ENCODE measurements around the gene LHFPL6.
"Not testable (repeated sequence)": the region's sequence is repeated elsewhere in the genome, so short reads cannot be mapped to it uniquely, and the experiment has no call there.

Gene LHFPL6

GRCh38 chr13:39341251-39341650 is 261.7 kb downstream of the LHFPL6 start:
- H3K18ac ChIP-seq (ENCODE audit: low read length), result no peak overlapping the region
- WGBS (ENCODE audit: extremely low coverage, insufficient coverage, insufficient read length), result no CpG with 5 or more reads among the region's 1 CpG
- no peaks in the 10 kb centered on the region for H3K79me2 ChIP-seq (ENCODE audit: control insufficient read depth, insufficient read depth, low read length, poor library complexity)
- H4K91ac ChIP-seq (ENCODE audit: low read depth, low read length), result no peak overlapping the region
- no peak overlapping the region for H3K27ac ChIP-seq (ENCODE audit: low read depth, low read length)
- no peak for DNase-seq
- H3K79me1 ChIP-seq (ENCODE audit: low read length), result no peaks in the 10 kb centered on the region
- no peak overlapping the region for H3K14ac ChIP-seq (ENCODE audit: low read length)
- H3K27me3 ChIP-seq (ENCODE audit: insufficient read depth, low read length), result no peaks in the 10 kb centered on the region
- no peak overlapping the region for H3K4ac ChIP-seq (ENCODE audit: low read depth, low read length)
- H3K4me3 ChIP-seq (ENCODE audit: low read depth, low read length), result no peak overlapping the region
- H3K9me3 ChIP-seq (ENCODE audit: insufficient read depth, low read depth, low read length), result no peaks in the 10 kb centered on the region
- H3K9ac ChIP-seq (ENCODE audit: low read length), result no peak overlapping the region
- H3K23ac ChIP-seq (ENCODE audit: low read length), result no peak overlapping the region
- H2AFZ ChIP-seq (ENCODE audit: insufficient read depth, low read length, poor library complexity), result no peak overlapping the region
- H2BK120ac ChIP-seq (ENCODE audit: insufficient read depth, low read length, poor library complexity), result no peak overlapping the region
- no peak overlapping the region for H2BK12ac ChIP-seq (ENCODE audit: low read length)
- H3K4me2 ChIP-seq (ENCODE audit: low read length), result no peak overlapping the region
- H4K8ac ChIP-seq (ENCODE audit: low read depth, low read length), result no peak overlapping the region
- H2AK5ac ChIP-seq (ENCODE audit: low read length), result no peak overlapping the region
- no peaks in the 10 kb centered on the region for H3K4me1 ChIP-seq (ENCODE audit: control insufficient read depth in 1 of 2, insufficient read depth in 2 of 2, low read length in 2 of 2)
- no peaks in the 10 kb centered on the region for H3K36me3 ChIP-seq (ENCODE audit: control insufficient read depth in 1 of 2, insufficient read depth in 2 of 2, low read length in 2 of 2)
- no peak overlapping the region for H4K12ac ChIP-seq (ENCODE audit: low read depth, low read length)
- H2BK5ac ChIP-seq (ENCODE audit: low read depth, low read length, poor library complexity), result no peak overlapping the region

DNA sequence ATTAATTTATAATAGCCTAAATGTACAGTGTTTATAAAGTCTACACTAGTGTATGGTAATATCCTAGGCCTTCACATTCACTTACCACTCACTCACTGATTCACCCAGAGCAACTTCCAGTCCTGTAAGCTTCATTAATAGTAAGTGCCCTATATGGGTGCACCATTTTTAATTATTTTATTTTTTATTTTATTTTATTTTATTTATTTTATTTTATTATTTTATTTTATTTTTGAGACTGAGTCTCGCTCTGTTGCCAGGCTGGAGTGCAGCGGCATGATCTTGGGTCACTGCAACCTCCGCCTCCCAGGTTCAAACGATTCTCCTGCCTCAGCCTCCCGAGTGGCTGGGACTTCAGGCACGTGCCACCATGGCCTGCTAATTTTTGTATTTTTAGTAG is 264.9 kb downstream of the LHFPL6 start:
- not testable (repeated sequence) for H3K4me2 ChIP-seq (ENCODE audit: low read length); H4K8ac ChIP-seq (ENCODE audit: low read depth, low read length); H3K27ac ChIP-seq (ENCODE audit: low read depth, low read length); H2AK5ac ChIP-seq (ENCODE audit: low read length); H3K79me2 ChIP-seq (ENCODE audit: control insufficient read depth, insufficient read depth, low read length, poor library complexity); H3K4ac ChIP-seq (ENCODE audit: low read depth, low read length); H2BK5ac ChIP-seq (ENCODE audit: low read depth, low read length, poor library complexity); H3K27me3 ChIP-seq (ENCODE audit: insufficient read depth, low read length); H3K23ac ChIP-seq (ENCODE audit: low read length); H3K18ac ChIP-seq (ENCODE audit: low read length); H3K36me3 ChIP-seq (ENCODE audit: control insufficient read depth in 1 of 2, insufficient read depth in 2 of 2, low read length in 2 of 2); H4K12ac ChIP-seq (ENCODE audit: low read depth, low read length); H3K9ac ChIP-seq (ENCODE audit: low read length); H2BK12ac ChIP-seq (ENCODE audit: low read length); H2AFZ ChIP-seq (ENCODE audit: insufficient read depth, low read length, poor library complexity); DNase-seq; H3K4me1 ChIP-seq (ENCODE audit: control insufficient read depth in 1 of 2, insufficient read depth in 2 of 2, low read length in 2 of 2); H2BK120ac ChIP-seq (ENCODE audit: insufficient read depth, low read length, poor library complexity); H3K14ac ChIP-seq (ENCODE audit: low read length); H3K9me3 ChIP-seq (ENCODE audit: insufficient read depth, low read depth, low read length); H3K79me1 ChIP-seq (ENCODE audit: low read length); H3K4me3 ChIP-seq (ENCODE audit: low read depth, low read length); H4K91ac ChIP-seq (ENCODE audit: low read depth, low read length)
- WGBS (ENCODE audit: extremely low coverage, insufficient coverage, insufficient read length), result no CpG with 5 or more reads among the region's 6 CpGs

DNA sequence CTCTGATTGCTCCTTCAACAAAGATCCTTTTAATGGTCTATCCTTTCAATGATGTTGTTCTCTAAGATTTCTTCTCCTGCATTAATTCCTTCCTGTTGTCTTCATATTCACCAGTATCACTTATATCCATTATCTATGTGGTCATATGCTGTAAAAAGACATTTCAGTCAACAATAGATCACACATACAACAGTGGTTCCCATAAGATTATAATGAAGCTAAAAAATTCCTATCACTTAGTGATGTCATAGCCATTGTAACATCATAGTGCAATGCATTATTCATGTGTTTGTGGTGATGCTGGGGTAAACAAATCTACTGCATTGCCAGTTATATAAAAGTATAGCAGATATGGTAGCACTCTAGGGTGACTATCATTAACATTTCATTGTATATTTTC is 266.1 kb downstream of the LHFPL6 start:
- Histone ChIP-seq H2BK5ac (ENCODE audit: low read depth, low read length, poor library complexity) (no peak overlapping the region), H3K4me2 (ENCODE audit: low read length) (no peak overlapping the region), H3K27me3 (ENCODE audit: insufficient read depth, low read length) (no peaks in the 10 kb centered on the region), H4K12ac (ENCODE audit: low read depth, low read length) (no peak overlapping the region), H3K4ac (ENCODE audit: low read depth, low read length) (no peak overlapping the region), H3K79me2 (ENCODE audit: control insufficient read depth, insufficient read depth, low read length, poor library complexity) (no peaks in the 10 kb centered on the region), H2AK5ac (ENCODE audit: low read length) (no peak overlapping the region), H3K36me3 (ENCODE audit: control insufficient read depth in 1 of 2, insufficient read depth in 2 of 2, low read length in 2 of 2) (no peaks in the 10 kb centered on the region), H3K27ac (ENCODE audit: low read depth, low read length) (no peak overlapping the region), H3K79me1 (ENCODE audit: low read length) (no peaks in the 10 kb centered on the region), H3K9me3 (ENCODE audit: insufficient read depth, low read depth, low read length) (peaks cover 2% of the 10 kb centered on the region), H4K8ac (ENCODE audit: low read depth, low read length) (no peak overlapping the region), H2BK120ac (ENCODE audit: insufficient read depth, low read length, poor library complexity) (no peak overlapping the region), H2AFZ (ENCODE audit: insufficient read depth, low read length, poor library complexity) (no peak overlapping the region), H3K14ac (ENCODE audit: low read length) (no peak overlapping the region), H4K91ac (ENCODE audit: low read depth, low read length) (no peak overlapping the region), H3K4me3 (ENCODE audit: low read depth, low read length) (no peak overlapping the region), H2BK12ac (ENCODE audit: low read length) (no peak overlapping the region), H3K18ac (ENCODE audit: low read length) (no peak overlapping the region), H3K4me1 (ENCODE audit: control insufficient read depth in 1 of 2, insufficient read depth in 2 of 2, low read length in 2 of 2) (no peaks in the 10 kb centered on the region), H3K9ac (ENCODE audit: low read length) (no peak overlapping the region), H3K23ac (ENCODE audit: low read length) (no peak overlapping the region)
- DNase-seq, result no peak

DNA sequence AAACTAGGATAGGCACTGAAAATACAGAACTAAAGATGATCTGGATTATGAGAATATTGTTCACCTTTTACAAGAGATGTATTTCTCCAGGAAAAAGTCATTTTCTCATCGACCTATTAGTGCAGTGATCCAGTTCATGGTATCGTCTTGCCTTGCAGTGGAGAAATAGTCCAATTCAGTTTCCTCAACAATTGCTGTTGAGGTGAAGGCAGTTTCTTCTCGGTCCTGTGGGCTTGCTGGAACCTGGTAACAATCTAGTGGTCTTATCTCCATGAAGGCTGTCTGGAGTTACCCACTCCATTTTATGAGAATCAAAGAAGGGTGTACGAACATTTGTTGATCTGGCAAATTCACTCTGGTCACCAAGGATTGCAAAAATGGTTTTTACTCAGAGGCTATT is 266.8 kb downstream of the LHFPL6 start:
- Histone ChIP-seq H3K14ac (ENCODE audit: low read length) (no peak overlapping the region), H3K23ac (ENCODE audit: low read length) (no peak overlapping the region), H2BK12ac (ENCODE audit: low read length) (no peak overlapping the region), H3K79me1 (ENCODE audit: low read length) (no peaks in the 10 kb centered on the region), H2BK120ac (ENCODE audit: insufficient read depth, low read length, poor library complexity) (no peak overlapping the region), H3K4me3 (ENCODE audit: low read depth, low read length) (no peak overlapping the region), H4K8ac (ENCODE audit: low read depth, low read length) (no peak overlapping the region), H2BK5ac (ENCODE audit: low read depth, low read length, poor library complexity) (no peak overlapping the region), H3K9ac (ENCODE audit: low read length) (no peak overlapping the region), H3K27me3 (ENCODE audit: insufficient read depth, low read length) (no peaks in the 10 kb centered on the region), H4K91ac (ENCODE audit: low read depth, low read length) (no peak overlapping the region), H3K9me3 (ENCODE audit: insufficient read depth, low read depth, low read length) (peaks cover 2% of the 10 kb centered on the region), H4K12ac (ENCODE audit: low read depth, low read length) (no peak overlapping the region), H3K27ac (ENCODE audit: low read depth, low read length) (no peak overlapping the region), H3K36me3 (ENCODE audit: control insufficient read depth in 1 of 2, insufficient read depth in 2 of 2, low read length in 2 of 2) (no peaks in the 10 kb centered on the region), H3K4me2 (ENCODE audit: low read length) (no peak overlapping the region), H3K4me1 (ENCODE audit: control insufficient read depth in 1 of 2, insufficient read depth in 2 of 2, low read length in 2 of 2) (no peaks in the 10 kb centered on the region), H3K79me2 (ENCODE audit: control insufficient read depth, insufficient read depth, low read length, poor library complexity) (no peaks in the 10 kb centered on the region), H3K18ac (ENCODE audit: low read length) (no peak overlapping the region), H2AK5ac (ENCODE audit: low read length) (no peak overlapping the region), H2AFZ (ENCODE audit: insufficient read depth, low read length, poor library complexity) (no peak overlapping the region), H3K4ac (ENCODE audit: low read depth, low read length) (no peak overlapping the region)
- no CpG with 5 or more reads among the region's 4 CpGs for WGBS (ENCODE audit: extremely low coverage, insufficient coverage, insufficient read length)
- no peak for DNase-seq

DNA sequence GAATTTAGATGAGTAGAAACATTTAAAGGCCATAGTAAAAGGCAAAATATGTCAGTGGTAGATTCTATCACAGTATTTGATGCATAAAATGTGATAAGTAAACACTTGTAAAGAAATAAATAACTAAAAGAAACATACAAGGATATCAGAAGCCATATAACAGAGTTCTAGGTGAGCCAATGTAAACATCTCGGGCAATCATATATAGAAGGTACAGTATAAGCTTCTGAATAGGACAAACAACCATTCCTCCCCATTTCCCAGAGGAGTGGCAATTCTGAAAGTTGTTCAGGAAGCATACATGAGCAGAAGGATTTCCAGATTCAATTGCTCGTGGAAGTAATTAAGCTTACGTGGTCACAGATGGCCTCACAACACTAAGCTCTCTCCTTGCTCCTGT is 267.3 kb downstream of the LHFPL6 start:
- no peak overlapping the region for H2BK5ac ChIP-seq (ENCODE audit: low read depth, low read length, poor library complexity)
- no peak overlapping the region for H3K9ac ChIP-seq (ENCODE audit: low read length)
- no peaks in the 10 kb centered on the region for H3K4me1 ChIP-seq (ENCODE audit: control insufficient read depth in 1 of 2, insufficient read depth in 2 of 2, low read length in 2 of 2)
- no peak overlapping the region for H3K23ac ChIP-seq (ENCODE audit: low read length)
- no peak overlapping the region for H4K91ac ChIP-seq (ENCODE audit: low read depth, low read length)
- H2AFZ ChIP-seq (ENCODE audit: insufficient read depth, low read length, poor library complexity), result no peak overlapping the region
- no peak overlapping the region for H4K12ac ChIP-seq (ENCODE audit: low read depth, low read length)
- no CpG with 5 or more reads among the region's 3 CpGs for whole genome bisulfite sequencing (ENCODE audit: extremely low coverage, insufficient coverage, insufficient read length)
- H3K27ac ChIP-seq (ENCODE audit: low read depth, low read length), result no peak overlapping the region
- H2BK12ac ChIP-seq (ENCODE audit: low read length), result no peak overlapping the region
- H4K8ac ChIP-seq (ENCODE audit: low read depth, low read length), result no peak overlapping the region
- no peak overlapping the region for H3K4me3 ChIP-seq (ENCODE audit: low read depth, low read length)
- no peak for DNase-seq
- no peaks in the 10 kb centered on the region for H3K27me3 ChIP-seq (ENCODE audit: insufficient read depth, low read length)
- H3K4me2 ChIP-seq (ENCODE audit: low read length), result no peak overlapping the region
- no peaks in the 10 kb centered on the region for H3K79me1 ChIP-seq (ENCODE audit: low read length)
- H3K14ac ChIP-seq (ENCODE audit: low read length), result no peak overlapping the region
- H3K36me3 ChIP-seq (ENCODE audit: control insufficient read depth in 1 of 2, insufficient read depth in 2 of 2, low read length in 2 of 2), result no peaks in the 10 kb centered on the region
- H3K79me2 ChIP-seq (ENCODE audit: control insufficient read depth, insufficient read depth, low read length, poor library complexity), result no peaks in the 10 kb centered on the region
- H3K4ac ChIP-seq (ENCODE audit: low read depth, low read length), result no peak overlapping the region
- peaks cover 2% of the 10 kb centered on the region for H3K9me3 ChIP-seq (ENCODE audit: insufficient read depth, low read depth, low read length)
- no peak overlapping the region for H3K18ac ChIP-seq (ENCODE audit: low read length)
- no peak overlapping the region for H2BK120ac ChIP-seq (ENCODE audit: insufficient read depth, low read length, poor library complexity)
- no peak overlapping the region for H2AK5ac ChIP-seq (ENCODE audit: low read length)

Measured in trophoblast cell (in vitro differentiated cells and primary cell).